LNCaP clone FGC (cell line): Measurements from ENCODE around the gene OLFML2A.
"Not testable (repeated sequence)": the region's sequence is repeated elsewhere in the genome, so short reads cannot be mapped to it uniquely, and the experiment has no call there.

Experiments used
- DNase-seq: peaks from one replicate; pipeline ENCODE4 v3.0.0-alpha.2; 2011; ENCODE audit warnings: low read depth
- H3K4me3 ChIP-seq: 2 replicates; pipeline ENCODE4 v1.5.1; 2011; ENCODE audit warnings: mild to moderate bottlenecking, low read depth, low read length, control low read depth
- CTCF ChIP-seq: IDR thresholded peaks from 2 replicates; pipeline ENCODE4 v1.5.1; 2012; ENCODE audit warnings: mild to moderate bottlenecking; ENCODE audit not compliant: control insufficient read depth, insufficient read depth; ENCODE audit errors: extremely low read depth

Gene OLFML2A

GRCh38 chr9:124771021-124771866 is 5.7 kb upstream of the OLFML2A start, which contains the start of gene NR6A1:
NR6A1 (minus strand) TSS chr9:124771311.
- TF ChIP-seq CTCF: 0 out of 2 replicates have a peak, but pooled peaks have one; percentile 9
- peak; percentile 92 for DNase-seq
- H3K4me3 ChIP-seq: peak within 1 kb of the TSS; percentile 79

- no peak for DNase-seq
- peak; percentile 91 for TF ChIP-seq CTCF
These were observed 4.9 kb upstream of the OLFML2A start for GRCh38 chr9:124771867-124772679.

GRCh38 chr9:124772877-124773276 is 4.1 kb upstream of the OLFML2A start:
- not testable (repeated sequence) for DNase-seq, H3K4me3 ChIP-seq

More at GRCh38 chr9:124771867-124772679, 4.9 kb upstream of the OLFML2A start:
- H3K4me3 ChIP-seq: peak overlapping the region; percentile 79

GRCh38 chr9:124773473-124774128 is 3.3 kb upstream of the OLFML2A start:
- no peak for DNase-seq
- TF ChIP-seq CTCF: no peak

GRCh38 chr9:124774129-124774978 is 2.6 kb upstream of the OLFML2A start:
- peak; percentile 88 for TF ChIP-seq CTCF
- no peak overlapping the region for H3K4me3 ChIP-seq
- no peak for DNase-seq

More at GRCh38 chr9:124773473-124774128, 3.3 kb upstream of the OLFML2A start:
- H3K4me3 ChIP-seq: no peak overlapping the region

GRCh38 chr9:124776618-124776953 is 347 bp upstream of the OLFML2A start:
- peak overlapping the region; percentile 28; the same call in 1 of the 2 replicates for H3K4me3 ChIP-seq
- no peak for TF ChIP-seq CTCF

More at GRCh38 chr9:124776618-124776953, 347 bp upstream of the OLFML2A start:
- no peak for DNase-seq
